Activated effector memory CD4-positive, alpha-beta T cell treated with Interleukin-2 at 50 U/mL for 16 hours (primary cell): ENCODE measurements around the gene ZNF385D.

ENCODE experiments used
- DNase-seq: peaks from one replicate; pipeline ENCODE4 v3.0.0-alpha.2; 2020

Gene ZNF385D, protein sequence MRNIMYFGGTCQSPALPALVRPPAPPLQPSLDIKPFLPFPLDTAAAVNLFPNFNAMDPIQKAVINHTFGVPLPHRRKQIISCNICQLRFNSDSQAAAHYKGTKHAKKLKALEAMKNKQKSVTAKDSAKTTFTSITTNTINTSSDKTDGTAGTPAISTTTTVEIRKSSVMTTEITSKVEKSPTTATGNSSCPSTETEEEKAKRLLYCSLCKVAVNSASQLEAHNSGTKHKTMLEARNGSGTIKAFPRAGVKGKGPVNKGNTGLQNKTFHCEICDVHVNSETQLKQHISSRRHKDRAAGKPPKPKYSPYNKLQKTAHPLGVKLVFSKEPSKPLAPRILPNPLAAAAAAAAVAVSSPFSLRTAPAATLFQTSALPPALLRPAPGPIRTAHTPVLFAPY

DNA sequence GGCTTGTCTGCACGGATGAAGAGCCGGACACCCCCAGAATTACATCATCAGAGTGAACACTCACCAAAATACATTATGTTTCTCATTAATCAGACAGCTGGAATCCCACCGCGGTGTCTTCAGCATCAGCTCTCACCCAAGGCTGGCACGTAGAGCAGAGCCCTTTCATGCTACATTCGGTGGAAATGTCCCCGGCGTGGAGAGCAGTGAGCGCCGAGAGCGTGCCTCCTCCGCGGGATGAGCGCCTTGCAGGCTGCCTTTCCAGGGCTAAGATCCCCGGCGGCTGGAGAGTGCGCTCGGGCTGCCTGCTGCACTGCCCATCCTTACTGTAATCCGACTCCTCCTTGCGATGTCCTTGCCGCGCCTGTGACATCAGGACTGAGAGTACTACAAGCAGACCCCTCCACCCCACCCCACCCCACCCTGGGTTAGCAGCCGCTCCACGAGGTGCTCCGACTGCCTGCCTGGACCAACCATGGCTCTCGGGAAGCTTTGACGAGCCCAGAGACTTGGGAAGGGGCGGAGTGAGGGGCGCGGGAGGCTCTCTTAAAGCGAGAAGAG is at the start of gene ZNF385D:
Gene ZNF385D, minus strand, starts transcription at position 380 of the 561 bp plus-strand sequence. Its CDS starts 294 bp downstream, at position 86.
- no peak for DNase-seq

GRCh38 chr3:21798356-21799088 is 47.5 kb upstream of the ZNF385D start:
- no peak for DNase-seq

- DNase-seq, result no peak
Measured at GRCh38 chr3:21795921-21796320, 44.9 kb upstream of the ZNF385D start.

GRCh38 chr3:21795152-21795837 is 44.3 kb upstream of the ZNF385D start:
- DNase-seq, result no peak

DNA sequence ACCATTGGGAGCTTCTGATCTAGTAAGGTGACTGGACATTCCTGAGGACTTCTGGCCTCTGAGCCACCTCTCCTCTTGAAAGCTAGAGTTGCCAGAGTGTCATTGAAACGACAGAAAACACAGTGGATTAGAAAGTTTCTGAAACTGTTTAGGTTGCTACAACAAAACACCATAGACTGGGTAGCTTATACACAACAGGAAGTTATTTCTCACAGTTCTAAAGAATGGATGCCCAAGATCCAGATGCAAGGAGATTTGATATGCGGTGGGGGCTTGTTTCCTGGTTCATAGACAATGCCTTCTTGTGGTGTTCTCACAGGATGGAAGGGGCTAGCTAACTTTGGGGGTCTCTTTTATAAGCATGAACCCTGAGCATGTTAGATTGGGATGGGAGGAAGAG is 43.3 kb upstream of the ZNF385D start:
- no peak for DNase-seq

DNA sequence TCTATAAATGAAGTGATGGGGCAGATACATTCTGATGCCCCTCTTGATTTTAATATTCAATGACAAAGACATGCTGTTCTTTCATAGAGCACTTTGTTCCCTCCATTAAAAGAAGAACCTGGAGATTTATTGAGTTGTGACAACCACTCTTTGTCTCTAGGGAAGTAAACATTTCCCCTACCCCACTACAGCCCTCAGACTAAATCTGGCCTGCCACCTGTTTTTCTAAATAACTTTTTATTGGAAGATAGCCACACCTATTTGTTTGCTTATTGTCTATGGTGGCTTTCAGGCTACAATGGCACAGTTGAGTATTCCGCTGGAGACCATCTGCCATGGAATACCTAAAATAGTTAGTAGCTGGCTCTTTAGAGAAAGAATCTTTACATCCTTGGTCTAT is 41.2 kb upstream of the ZNF385D start:
- no peak for DNase-seq

DNA sequence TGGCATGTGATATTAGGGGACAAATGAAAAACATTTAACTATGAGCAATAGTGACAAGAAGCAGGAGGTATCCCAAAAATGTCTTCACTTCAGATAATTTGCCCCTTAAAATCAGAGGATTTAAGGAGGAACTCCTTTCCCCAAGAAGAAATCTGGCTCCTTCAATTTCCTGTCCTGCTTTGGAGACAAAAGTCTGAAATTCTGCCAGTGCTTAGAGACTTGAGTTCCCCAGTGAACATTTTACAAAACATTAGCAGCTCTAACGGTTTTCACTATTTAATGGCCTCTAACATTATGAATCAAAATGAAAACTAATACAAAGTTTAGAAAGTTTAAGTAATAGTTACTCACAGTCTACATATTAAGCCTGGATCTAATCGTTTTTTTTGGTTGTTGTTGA is 40.3 kb upstream of the ZNF385D start:
- DNase-seq, result no peak

- no peak for DNase-seq
Measured at GRCh38 chr3:21790466-21790865, 39.5 kb upstream of the ZNF385D start.

DNA sequence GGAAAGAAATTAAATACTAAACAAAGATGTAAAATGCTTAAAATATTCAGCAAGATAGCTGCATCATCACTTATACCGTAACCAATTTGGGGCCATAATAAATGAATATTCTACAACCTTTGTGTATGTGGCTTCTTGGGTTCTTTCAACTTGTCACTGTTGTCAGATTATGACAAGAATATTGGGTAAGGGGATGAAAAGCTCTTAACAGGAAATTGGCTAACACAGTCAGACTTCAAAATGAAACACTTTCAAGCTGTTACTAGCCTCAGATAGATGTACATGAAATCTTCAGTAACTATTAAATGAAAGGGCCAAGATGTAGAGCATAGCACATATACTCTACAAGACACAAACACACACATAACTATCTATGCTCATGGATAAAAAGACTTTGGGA is 38.7 kb upstream of the ZNF385D start:
- DNase-seq, result no peak

DNA sequence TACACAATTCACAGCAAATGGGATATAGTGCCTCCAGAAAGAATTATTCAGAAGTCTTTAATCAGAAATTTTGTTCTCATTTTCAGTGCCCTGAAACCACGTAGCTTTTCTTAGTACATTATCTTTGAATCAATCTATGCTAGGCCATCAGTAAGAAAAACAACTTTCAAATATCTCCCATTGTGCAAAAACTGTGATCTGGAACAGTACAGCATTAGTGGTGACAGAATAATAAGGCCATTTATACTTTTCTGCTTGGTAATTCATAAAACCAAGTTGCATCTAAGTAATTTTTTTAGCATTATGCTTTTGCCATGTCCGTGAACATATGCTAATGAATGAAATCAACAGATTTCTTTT is 35.4 kb upstream of the ZNF385D start:
- no peak for DNase-seq

DNA sequence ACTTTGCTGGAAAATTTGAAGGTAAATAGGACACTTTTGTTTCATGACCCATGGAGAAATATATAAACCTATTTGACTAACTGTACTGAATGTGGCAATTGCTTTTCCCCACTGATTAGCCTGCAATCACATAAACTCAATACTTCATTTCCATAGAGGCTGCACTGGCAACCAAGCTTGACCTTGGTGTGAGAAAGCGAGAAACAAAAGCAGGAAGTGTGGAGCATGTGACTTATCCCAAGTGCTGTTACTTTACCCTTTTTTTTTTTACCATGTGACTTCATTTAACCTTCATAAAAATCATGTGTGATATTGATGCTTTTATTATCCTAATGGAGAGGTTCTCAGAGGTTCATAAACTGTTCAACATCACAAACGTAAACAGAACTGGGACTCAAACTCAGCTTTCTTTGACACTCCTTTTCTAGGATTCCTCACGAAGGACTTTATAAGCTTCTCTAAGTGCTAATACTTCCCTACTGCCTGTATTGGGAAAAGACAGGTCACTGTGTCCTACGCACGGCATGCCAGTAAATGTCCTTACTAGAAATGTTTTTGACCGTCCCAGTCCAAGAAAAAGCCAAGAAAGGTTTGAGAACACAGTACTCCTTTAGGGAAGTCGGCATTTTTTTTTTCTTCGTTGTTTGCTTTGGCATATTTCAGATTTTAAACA is 34.9 kb upstream of the ZNF385D start:
- DNase-seq, result no peak

DNA sequence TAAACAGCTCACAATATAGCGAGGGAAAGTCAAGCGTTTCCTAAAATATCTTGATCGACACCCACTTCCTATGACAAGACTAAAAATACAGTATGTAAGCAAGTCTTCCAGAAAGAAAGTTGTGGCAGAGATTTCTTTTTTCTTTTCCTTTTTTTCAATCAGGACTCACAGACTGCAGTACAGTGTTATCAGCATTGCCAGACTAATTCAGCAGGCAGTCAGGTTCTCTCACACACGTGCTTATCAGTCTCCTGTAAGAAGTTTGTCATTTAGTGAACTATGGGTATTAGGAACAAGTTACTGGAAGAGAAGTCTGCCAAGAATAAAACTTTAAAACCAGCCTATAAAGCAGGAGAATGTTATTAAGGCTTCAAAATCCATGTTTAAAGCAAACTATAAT is 32.8 kb upstream of the ZNF385D start:
- no peak for DNase-seq

DNA sequence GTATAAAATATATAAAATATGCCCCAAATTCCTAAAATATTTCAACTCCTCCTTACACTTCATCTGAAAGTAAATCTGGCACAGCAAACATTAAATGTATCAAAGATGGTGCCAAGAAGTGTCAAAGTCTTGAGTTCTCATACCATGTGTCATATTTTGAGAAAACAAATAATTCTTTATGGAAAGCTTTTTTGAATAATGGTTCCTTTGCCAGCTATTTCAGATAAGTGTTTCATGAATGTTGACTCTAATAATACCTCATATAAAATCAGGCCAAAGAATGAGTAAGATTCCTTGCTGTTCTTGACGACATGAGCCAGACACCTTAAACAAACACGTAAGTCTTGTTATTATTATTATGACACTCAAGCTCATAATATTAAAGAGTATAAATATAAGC is 30.3 kb upstream of the ZNF385D start:
- DNase-seq, result no peak

DNA sequence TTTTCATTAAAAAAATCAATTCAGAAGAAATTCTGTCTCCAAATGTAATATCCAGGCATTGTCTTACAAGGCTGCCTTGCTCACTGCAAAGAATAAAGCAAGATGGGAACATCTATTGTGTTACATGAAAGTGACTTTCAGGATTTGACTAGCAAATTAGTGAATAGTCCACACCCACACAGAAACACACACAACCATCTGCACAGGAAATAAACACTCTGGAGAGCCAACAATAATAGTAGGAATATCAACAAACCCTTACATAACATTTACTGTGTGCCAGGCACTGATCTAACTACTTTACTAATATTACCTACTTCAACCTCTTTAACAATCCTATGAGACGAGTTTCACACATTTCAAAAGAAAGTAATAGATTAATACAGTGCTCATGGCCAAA is 28.9 kb upstream of the ZNF385D start:
- no peak for DNase-seq

- no peak for DNase-seq
Measured at GRCh38 chr3:21778715-21779114, 27.7 kb upstream of the ZNF385D start.

DNA sequence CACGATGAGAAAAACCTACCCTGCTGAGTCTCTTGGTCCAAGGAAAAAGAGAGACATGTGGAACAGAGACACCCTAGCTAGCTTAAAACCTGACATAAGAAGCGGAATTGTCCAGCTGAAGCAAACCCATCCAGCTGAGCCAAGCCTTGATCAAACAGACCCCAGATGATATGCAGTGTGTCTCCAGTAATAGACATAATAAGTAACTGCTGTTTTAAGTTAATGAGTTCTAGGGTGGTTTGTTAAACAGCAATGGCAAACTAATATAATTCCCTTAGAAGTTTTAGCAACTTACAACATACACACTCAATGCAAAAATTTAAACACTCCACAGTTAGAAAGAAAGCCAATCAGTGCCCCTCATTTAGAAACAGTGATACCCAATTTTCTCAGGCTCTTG is 26.8 kb upstream of the ZNF385D start:
- DNase-seq, result no peak

- no peak for DNase-seq
Measured at GRCh38 chr3:21766002-21766401, 15.0 kb upstream of the ZNF385D start.

GRCh38 chr3:21755896-21756295 is 4.9 kb upstream of the ZNF385D start:
- DNase-seq, result no peak

- no peak for DNase-seq
Measured at GRCh38 chr3:21754839-21755238, 3.8 kb upstream of the ZNF385D start.

- no peak for DNase-seq
Measured at GRCh38 chr3:21752749-21753347, 1.8 kb upstream of the ZNF385D start.

DNA sequence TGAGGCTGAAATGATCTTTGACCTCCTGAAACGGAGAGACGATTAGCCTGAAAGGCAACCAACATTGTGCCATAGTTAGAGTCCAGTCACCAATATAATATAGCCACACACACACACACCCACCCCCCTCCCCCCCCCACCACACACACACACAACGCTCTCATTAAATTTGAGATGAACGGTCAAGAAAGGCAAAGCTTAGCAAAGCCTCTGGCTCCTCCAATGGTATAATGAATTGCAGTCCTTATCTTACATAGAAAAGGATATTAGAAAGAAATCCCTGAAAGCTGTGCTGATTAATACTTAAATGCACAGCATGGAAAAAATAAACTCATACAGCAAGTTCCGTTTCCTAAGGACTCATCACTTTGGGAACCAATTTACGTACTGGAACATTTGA is 876 bp upstream of the ZNF385D start:
- DNase-seq, result no peak

GRCh38 chr3:21750080-21750696 is 822 bp downstream of the ZNF385D start:
- DNase-seq, result no peak
